H7 (cell line): ENCODE measurements around the gene MIA3. TPM values are rescaled to one million over a fixed set of nuclear protein-coding genes. Genes with fewer than 3 reads are reported as not detected.
"Not testable (repeated sequence)": the region's sequence is repeated elsewhere in the genome, so short reads cannot be mapped to it uniquely, and the experiment has no call there.

ENCODE experiments used
- DNase-seq: peaks from one replicate; pipeline ENCODE4 v3.0.0; 2012
- H3K27me3 ChIP-seq: 2 replicates; pipeline ENCODE4 v1.6.0; 2011; ENCODE audit warnings: mild to moderate bottlenecking, low read length; ENCODE audit not compliant: control insufficient read depth, insufficient read depth
- H3K36me3 ChIP-seq: replicated peaks from 2 replicates; pipeline ENCODE4 v1.5.1; 2011; ENCODE audit warnings: low read length; ENCODE audit not compliant: control insufficient read depth, insufficient read depth
- H3K4me3 ChIP-seq: 2 replicates; pipeline ENCODE4 v1.5.1; 2011; ENCODE audit warnings: low read depth, mild to moderate bottlenecking, control low read depth, low read length, moderate library complexity; ENCODE audit not compliant: insufficient read depth
- total RNA-seq: library from RNA; depleted of rRNA; stranded (reverse); fragments of >200 nt; shearing (Covaris generic); gene quantifications from 2 replicates; pipeline ENCODE4 v1.2.3, GENCODE V29; 2014

MIA3 gene
- total RNA-seq, 1 experiment from 2014 or later, result 52.5 TPM

DNA sequence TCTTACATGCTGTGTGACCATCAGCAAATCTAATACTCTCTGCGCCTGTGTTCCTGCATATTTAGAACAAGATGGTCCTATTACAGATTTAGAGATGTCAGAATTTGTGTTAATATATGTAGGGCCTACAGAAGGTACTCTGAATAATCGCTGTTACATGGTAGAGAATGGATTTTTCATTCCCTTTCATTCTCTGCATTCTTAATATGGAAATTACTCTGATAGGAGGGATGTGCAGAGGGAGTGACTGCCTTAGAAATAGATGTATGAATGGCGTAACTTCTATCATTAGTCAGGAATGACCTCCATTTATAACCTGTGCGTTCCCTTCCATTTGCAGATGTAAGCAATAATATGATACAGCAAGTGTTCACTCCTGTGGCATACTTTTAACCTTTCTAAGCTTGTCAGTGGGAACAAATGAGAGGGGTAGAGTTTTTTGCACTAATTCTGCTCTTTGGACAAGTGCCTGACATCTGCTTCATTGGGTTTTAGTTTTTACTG, 45.6 kb downstream of the MIA3 start:
- no peaks in the 10 kb centered on the region for H3K27me3 ChIP-seq
- no peak for DNase-seq
- peaks cover 26% of the 10 kb centered on the region for H3K36me3 ChIP-seq
- no peak overlapping the region for H3K4me3 ChIP-seq

- DNase-seq, result no peak
- peaks cover 19% of the 10 kb centered on the region for H3K36me3 ChIP-seq
Observed at GRCh38 chr1:222665964-222666363, 48.1 kb downstream of the MIA3 start.

GRCh38 chr1:222668184-222668583, 50.3 kb downstream of the MIA3 start:
- not testable (repeated sequence) for DNase-seq, H3K27me3 ChIP-seq, H3K4me3 ChIP-seq
- H3K36me3 ChIP-seq, result peaks cover 13% of the 10 kb centered on the region

More at GRCh38 chr1:222665964-222666363, 48.1 kb downstream of the MIA3 start:
- H3K27me3 ChIP-seq, result no peaks in the 10 kb centered on the region
- no peak overlapping the region for H3K4me3 ChIP-seq

DNA sequence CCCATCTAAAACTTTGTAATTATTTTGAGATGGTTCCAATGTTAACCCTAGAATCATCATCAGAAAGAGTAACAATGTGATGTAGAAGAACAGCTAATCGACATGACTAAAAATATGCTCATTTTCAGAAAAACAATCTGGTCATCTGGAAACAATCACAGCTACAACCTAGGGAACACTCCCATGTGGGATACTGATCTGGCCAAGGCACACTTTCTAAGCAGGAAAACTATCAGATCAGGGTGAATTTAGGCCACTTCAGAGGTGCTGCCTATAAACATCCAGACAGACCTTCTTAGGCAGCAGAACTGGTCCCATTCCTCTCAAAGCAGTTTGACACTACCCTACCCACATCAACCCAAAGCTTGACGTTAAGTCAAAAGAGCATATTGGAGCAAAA, 51.2 kb downstream of the MIA3 start:
- H3K36me3 ChIP-seq, H3K27me3 ChIP-seq, H3K4me3 ChIP-seq, DNase-seq: not testable (repeated sequence)

- Histone ChIP-seq H3K36me3 (peaks cover 6% of the 10 kb centered on the region), H3K27me3 (no peaks in the 10 kb centered on the region), H3K4me3 (no peak overlapping the region)
- no peak for DNase-seq
Observed at GRCh38 chr1:222670110-222670509, 52.2 kb downstream of the MIA3 start.

- Histone ChIP-seq H3K27me3 (no peaks in the 10 kb centered on the region), H3K4me3 (no peak overlapping the region), H3K36me3 (peaks cover 2% of the 10 kb centered on the region)
- no peak for DNase-seq
Observed at GRCh38 chr1:222680080-222680479, 62.2 kb downstream of the MIA3 start.

- Histone ChIP-seq H3K4me3 (no peak overlapping the region), H3K27me3 (no peaks in the 10 kb centered on the region), H3K36me3 (0 out of 2 replicates have a peak, but pooled peaks cover 1% of the 10 kb centered on the region)
- no peak for DNase-seq
Observed at GRCh38 chr1:222691016-222691415, 73.1 kb downstream of the MIA3 start.

GRCh38 chr1:222694927-222695326, 77.0 kb downstream of the MIA3 start:
- Histone ChIP-seq H3K4me3 (no peak overlapping the region), H3K36me3 (no peaks in the 10 kb centered on the region), H3K27me3 (no peaks in the 10 kb centered on the region)
- DNase-seq, result no peak

DNA sequence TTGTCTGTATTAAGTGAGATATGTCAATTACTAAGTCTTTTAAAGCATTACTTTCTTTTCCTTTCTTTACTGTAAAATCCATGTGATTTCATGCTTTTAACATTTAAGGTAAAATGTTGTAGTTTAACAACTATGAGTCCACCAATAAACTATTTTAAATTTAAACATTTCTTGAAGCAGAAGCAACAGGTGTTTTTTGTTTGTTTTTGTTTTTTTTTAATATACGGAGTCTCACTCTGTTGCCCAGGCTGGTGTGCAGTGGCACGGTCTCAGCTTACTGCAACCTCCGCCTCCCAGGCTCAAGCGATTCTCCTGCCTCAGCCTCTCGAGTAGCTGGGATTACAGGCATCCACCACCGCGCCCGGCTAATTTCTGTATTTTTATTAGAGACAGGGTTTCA, 78.8 kb downstream of the MIA3 start:
- no peaks in the 10 kb centered on the region for H3K27me3 ChIP-seq
- no peak overlapping the region for H3K4me3 ChIP-seq
- no peaks in the 10 kb centered on the region for H3K36me3 ChIP-seq
- no peak for DNase-seq

DNA sequence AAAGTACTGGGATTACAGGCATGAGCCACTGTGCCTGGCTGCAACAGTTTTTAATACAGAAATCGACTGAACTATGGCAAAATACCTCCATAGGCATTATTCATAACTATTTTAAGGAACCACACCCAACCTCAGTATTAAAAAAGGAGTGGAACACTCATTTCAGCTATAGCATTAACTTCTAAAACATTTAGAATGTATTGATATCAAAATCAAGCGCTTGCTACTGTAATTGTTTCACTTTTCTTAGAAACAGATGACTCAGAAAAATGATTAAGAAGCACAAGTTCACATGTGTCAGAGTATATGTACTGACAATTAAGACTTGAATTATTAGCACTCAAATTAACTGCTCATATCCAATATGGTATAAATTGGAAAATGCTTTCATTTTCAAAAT, 79.3 kb downstream of the MIA3 start:
- DNase-seq, result no peak
- Histone ChIP-seq H3K4me3 (no peak overlapping the region), H3K36me3 (no peaks in the 10 kb centered on the region), H3K27me3 (no peaks in the 10 kb centered on the region)

DNA sequence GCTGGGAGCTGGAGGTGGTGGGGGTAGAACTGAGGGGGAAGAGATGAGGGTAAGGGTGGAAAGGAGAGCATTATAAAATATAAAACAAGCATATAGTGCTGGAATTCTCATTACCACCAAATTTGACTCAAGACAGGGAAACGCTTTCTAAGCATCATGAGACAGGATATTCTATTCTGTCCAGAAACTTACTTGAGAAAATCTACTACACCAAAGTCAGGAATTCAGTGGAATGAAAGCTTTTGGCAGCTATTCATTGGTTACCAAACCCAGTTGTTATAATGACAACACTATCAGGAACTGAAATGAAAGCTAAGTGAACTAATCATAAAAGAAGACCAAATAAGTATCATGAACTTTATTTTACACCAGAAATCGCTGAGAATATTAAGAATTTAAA, 79.9 kb downstream of the MIA3 start:
- Histone ChIP-seq H3K36me3 (no peaks in the 10 kb centered on the region; the same call in 1 of the 2 replicates), H3K4me3 (no peak overlapping the region), H3K27me3 (no peaks in the 10 kb centered on the region)
- DNase-seq, result no peak

- Histone ChIP-seq H3K27me3 (no peaks in the 10 kb centered on the region), H3K4me3 (no peak overlapping the region), H3K36me3 (no peaks in the 10 kb centered on the region; the same call in none of the 2 replicates)
- DNase-seq, result no peak
Observed at GRCh38 chr1:222702210-222702609, 84.3 kb downstream of the MIA3 start.

DNA sequence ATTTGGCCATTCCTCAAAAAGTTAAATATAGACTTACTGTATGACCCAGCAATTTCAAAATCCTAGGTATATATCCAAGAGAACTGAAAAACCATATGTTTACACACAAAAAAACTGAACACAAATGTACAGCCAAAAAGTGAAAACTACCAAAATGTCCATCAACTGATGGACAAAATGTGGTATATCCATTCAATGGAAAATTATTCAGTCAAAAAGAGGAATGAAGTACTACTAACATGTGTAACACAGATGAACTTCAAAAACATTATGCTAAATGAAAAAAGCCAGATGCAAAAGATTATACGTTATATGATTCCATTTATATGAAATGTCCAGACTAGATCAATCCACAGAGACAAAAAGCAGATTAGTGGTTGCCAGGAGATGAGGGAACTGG, 86.4 kb downstream of the MIA3 start:
- Histone ChIP-seq H3K4me3 (no peak overlapping the region), H3K27me3 (no peaks in the 10 kb centered on the region), H3K36me3 (no peaks in the 10 kb centered on the region; the same call in none of the 2 replicates)
- no peak for DNase-seq

DNA sequence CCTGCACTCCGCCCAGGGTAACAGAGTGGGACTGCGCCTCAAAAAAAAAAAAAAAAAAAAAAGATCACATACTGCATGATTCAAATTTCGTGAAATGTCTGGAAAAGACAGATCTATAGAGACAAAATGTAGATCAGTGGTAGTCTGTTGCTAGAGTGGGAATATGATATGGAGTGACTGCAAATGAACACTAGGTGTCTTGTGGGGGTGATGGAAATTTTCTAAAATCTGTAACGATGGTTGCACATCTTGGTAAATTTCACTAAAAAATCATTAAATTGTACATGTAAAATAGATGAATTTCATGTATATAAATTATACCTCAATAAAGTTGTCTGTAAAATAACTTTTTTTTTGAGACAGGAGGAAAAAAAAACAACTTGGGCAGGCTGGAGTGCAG, 88.9 kb downstream of the MIA3 start:
- Histone ChIP-seq H3K27me3 (no peaks in the 10 kb centered on the region), H3K4me3 (no peak overlapping the region), H3K36me3 (no peaks in the 10 kb centered on the region; the same call in none of the 2 replicates)
- DNase-seq, result no peak

GRCh38 chr1:222709700-222710153, 91.8 kb downstream of the MIA3 start:
- Histone ChIP-seq H3K27me3 (no peaks in the 10 kb centered on the region), H3K36me3 (no peaks in the 10 kb centered on the region; the same call in 1 of the 2 replicates), H3K4me3 (no peak overlapping the region)
- DNase-seq, result no peak
